Nephron (organoid): ENCODE results near the gene SLC48A1.

ENCODE experiments used
- H3K27ac Mint-ChIP-seq, 3 experiments: 2 replicates each; pipeline ENCODE4 v1.8.0; 2020; ENCODE audit warnings: mixed read lengths in 3 of 3, mild to moderate bottlenecking in 2 of 3, moderate library complexity in 1 of 3
- H3K27me3 Mint-ChIP-seq: 2 replicates; pipeline ENCODE4 v1.8.0; 2021; ENCODE audit warnings: low read depth, mild to moderate bottlenecking, moderate library complexity, mixed read lengths
- H3K36me3 Mint-ChIP-seq: 2 replicates; pipeline ENCODE4 v1.8.0; 2020; ENCODE audit warnings: low read depth, mixed read lengths
- H3K4me1 Mint-ChIP-seq: 2 replicates; pipeline ENCODE4 v1.8.0; 2020; ENCODE audit warnings: mixed read lengths
- H3K4me3 Mint-ChIP-seq, 3 experiments: 2 replicates each; pipeline ENCODE4 v1.8.0; 2020; ENCODE audit warnings: mild to moderate bottlenecking in 3 of 3, mixed read lengths in 3 of 3, moderate library complexity in 2 of 3
- H3K9me3 Mint-ChIP-seq: 2 replicates; pipeline ENCODE4 v1.8.0; 2020; ENCODE audit warnings: mixed read lengths
- CTCF ChIP-seq, 3 experiments: fragments of 200-600 bp; sonication (generic); IDR thresholded peaks; one replicate each; pipeline ENCODE4 v1.5.0; 2021; ENCODE audit warnings: antibody characterized with exemption in 3 of 3; ENCODE audit not compliant: unreplicated experiment in 3 of 3

SLC48A1 gene

GRCh38 chr12:47797441-47797840, 24.4 kb downstream of the SLC48A1 start:
- Mint-ChIP-seq H3K4me1 (peaks cover 12% of the 10 kb centered on the region), H3K36me3 (peaks cover 23% of the 10 kb centered on the region), H3K4me3 (no peak overlapping the region), H3K9me3 (no peaks in the 10 kb centered on the region), H3K27me3 (no peaks in the 10 kb centered on the region), H3K27ac (peak overlapping the region in 1 of 3 experiments; percentile 47)
- peak; percentile 32 to 52 (median 36) for TF ChIP-seq CTCF (IDR thresholded peaks at IDR 0.05; ENCODE audit: unreplicated experiment in 3 of 3)

- H3K36me3 Mint-ChIP-seq: peaks cover 17% of the 10 kb centered on the region
- no peak for TF ChIP-seq CTCF (IDR thresholded peaks at IDR 0.05; ENCODE audit: unreplicated experiment in 3 of 3)
- H3K9me3 Mint-ChIP-seq: no peaks in the 10 kb centered on the region
- H3K27me3 Mint-ChIP-seq: no peaks in the 10 kb centered on the region
- peaks cover 14% of the 10 kb centered on the region for H3K4me1 Mint-ChIP-seq
- H3K4me3 Mint-ChIP-seq: no peak overlapping the region
- H3K27ac Mint-ChIP-seq: no peak overlapping the region
Measured at GRCh38 chr12:47798382-47798948, 25.4 kb downstream of the SLC48A1 start.

GRCh38 chr12:47799357-47799955, 26.4 kb downstream of the SLC48A1 start:
- Mint-ChIP-seq H3K4me1 (peaks cover 24% of the 10 kb centered on the region), H3K27me3 (no peaks in the 10 kb centered on the region), H3K9me3 (no peaks in the 10 kb centered on the region), H3K4me3 (no peak overlapping the region), H3K27ac (no peak overlapping the region), H3K36me3 (peaks cover 9% of the 10 kb centered on the region)
- TF ChIP-seq CTCF (IDR thresholded peaks at IDR 0.05; ENCODE audit: unreplicated experiment in 3 of 3): no peak

- no peaks in the 10 kb centered on the region for H3K9me3 Mint-ChIP-seq
- H3K27me3 Mint-ChIP-seq: no peaks in the 10 kb centered on the region
- no peak for TF ChIP-seq CTCF (IDR thresholded peaks at IDR 0.05; ENCODE audit: unreplicated experiment in 3 of 3)
- H3K36me3 Mint-ChIP-seq: peaks cover 8% of the 10 kb centered on the region
- peaks cover 36% of the 10 kb centered on the region for H3K4me1 Mint-ChIP-seq
- H3K4me3 Mint-ChIP-seq: no peak overlapping the region
- peak overlapping the region in 1 of 3 experiments; percentile 24 for H3K27ac Mint-ChIP-seq
Measured at GRCh38 chr12:47800582-47800981, 27.5 kb downstream of the SLC48A1 start.

- Mint-ChIP-seq H3K9me3 (no peaks in the 10 kb centered on the region), H3K27ac (peak overlapping the region; percentile 24 to 74 (median 31)), H3K36me3 (peaks cover 8% of the 10 kb centered on the region), H3K4me3 (no peak overlapping the region), H3K4me1 (peaks cover 39% of the 10 kb centered on the region), H3K27me3 (no peaks in the 10 kb centered on the region)
- no peak for TF ChIP-seq CTCF (IDR thresholded peaks at IDR 0.05; ENCODE audit: unreplicated experiment in 3 of 3)
Measured at GRCh38 chr12:47801170-47801903, 28.3 kb downstream of the SLC48A1 start.
